Suppressor macrophage (primary cell): ENCODE results near the gene ELFN1.
A peak's percentile ranks its signal among the peaks of the same experiment; 100 is the strongest.
"Not testable (repeated sequence)": the region's sequence is repeated elsewhere in the genome, so short reads cannot be mapped to it uniquely, and the experiment has no call there.

Experiments used
- DNase-seq, 4 experiments: peaks; one replicate each; pipeline ENCODE4 v3.0.0-alpha.2; 2020 to 2022

ELFN1 gene

GRCh38 chr7:1712907-1713501 lies 42.9 kb downstream of the ELFN1 start:
- DNase-seq = no peak

GRCh38 chr7:1713502-1714484 lies 43.7 kb downstream of the ELFN1 start:
- peak in 3 of 4 experiments; percentile 14 to 41 (median 26) for DNase-seq

- no peak for DNase-seq
Observed at GRCh38 chr7:1714583-1715330, 44.7 kb downstream of the ELFN1 start.

GRCh38 chr7:1715331-1715625 lies 45.2 kb downstream of the ELFN1 start:
- no peak for DNase-seq

- no peak for DNase-seq
Observed at GRCh38 chr7:1715671-1716074, 45.6 kb downstream of the ELFN1 start.

GRCh38 chr7:1716263-1717094 lies 46.4 kb downstream of the ELFN1 start:
- DNase-seq = no peak

- no peak for DNase-seq
Observed at GRCh38 chr7:1717095-1717483, 47.0 kb downstream of the ELFN1 start.

- no peak for DNase-seq
Observed at GRCh38 chr7:1717903-1718676, 48.0 kb downstream of the ELFN1 start.

GRCh38 chr7:1718850-1719249 lies 48.8 kb downstream of the ELFN1 start:
- DNase-seq = not testable (repeated sequence)

- not testable (repeated sequence) for DNase-seq
Observed at GRCh38 chr7:1719256-1719655, 49.2 kb downstream of the ELFN1 start.

GRCh38 chr7:1719913-1720312 lies 49.8 kb downstream of the ELFN1 start:
- DNase-seq = no peak

- no peak for DNase-seq
Observed at GRCh38 chr7:1720326-1720725, 50.2 kb downstream of the ELFN1 start.

- DNase-seq = peak in 1 of 4 experiments; percentile 24
Observed at GRCh38 chr7:1721047-1721690, 51.1 kb downstream of the ELFN1 start.

- no peak for DNase-seq
Observed at GRCh38 chr7:1723254-1723653, 53.2 kb downstream of the ELFN1 start.

GRCh38 chr7:1724118-1724910 lies 54.2 kb downstream of the ELFN1 start:
- no peak for DNase-seq

GRCh38 chr7:1725199-1725690 lies 55.2 kb downstream of the ELFN1 start:
- no peak for DNase-seq

- DNase-seq = no peak
Observed at GRCh38 chr7:1725766-1726630, 55.9 kb downstream of the ELFN1 start.

GRCh38 chr7:1727079-1727478 lies 57.0 kb downstream of the ELFN1 start:
- no peak for DNase-seq
